SU-DHL-6 (cell line): ENCODE results near the gene PLCL1.

Source experiments
- EZH2phosphoT487 ChIP-seq: fragments of 200-600 bp; sonication (generic), shearing (Covaris generic); conservative IDR thresholded peaks from 2 replicates; pipeline ENCODE4 v1.6.1; 2018; ENCODE audit warnings: mild to moderate bottlenecking, antibody characterized with exemption, low read length, moderate library complexity, mixed read lengths
- TF ChIP-seq, protein P1 (sequence below): fragments of 200-600 bp; sonication (generic); IDR thresholded peaks from one replicate; pipeline ENCODE4 v1.5.1; 2017; ENCODE audit warnings: antibody characterized with exemption, mild to moderate bottlenecking, low read length, moderate library complexity; ENCODE audit not compliant: insufficient read depth, poor library complexity, severe bottlenecking

DNA sequence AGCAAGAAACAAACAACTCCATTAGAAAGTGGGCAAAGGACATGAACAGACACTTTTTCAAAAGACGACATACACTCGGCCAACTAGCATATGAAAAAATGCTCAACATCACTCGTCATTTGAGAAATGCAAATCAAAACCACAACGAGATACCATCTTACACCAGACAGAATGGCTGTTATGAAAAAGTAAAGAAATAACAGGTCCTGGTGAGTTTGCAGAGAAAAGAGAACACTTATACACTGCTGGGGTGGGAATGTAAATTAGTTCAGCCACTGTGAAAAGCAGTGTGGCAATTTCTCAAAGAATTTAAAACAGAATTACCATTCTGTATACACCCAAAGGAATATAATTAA, 130.5 kb downstream of the PLCL1 start:
- TF ChIP-seq, protein P1, sequence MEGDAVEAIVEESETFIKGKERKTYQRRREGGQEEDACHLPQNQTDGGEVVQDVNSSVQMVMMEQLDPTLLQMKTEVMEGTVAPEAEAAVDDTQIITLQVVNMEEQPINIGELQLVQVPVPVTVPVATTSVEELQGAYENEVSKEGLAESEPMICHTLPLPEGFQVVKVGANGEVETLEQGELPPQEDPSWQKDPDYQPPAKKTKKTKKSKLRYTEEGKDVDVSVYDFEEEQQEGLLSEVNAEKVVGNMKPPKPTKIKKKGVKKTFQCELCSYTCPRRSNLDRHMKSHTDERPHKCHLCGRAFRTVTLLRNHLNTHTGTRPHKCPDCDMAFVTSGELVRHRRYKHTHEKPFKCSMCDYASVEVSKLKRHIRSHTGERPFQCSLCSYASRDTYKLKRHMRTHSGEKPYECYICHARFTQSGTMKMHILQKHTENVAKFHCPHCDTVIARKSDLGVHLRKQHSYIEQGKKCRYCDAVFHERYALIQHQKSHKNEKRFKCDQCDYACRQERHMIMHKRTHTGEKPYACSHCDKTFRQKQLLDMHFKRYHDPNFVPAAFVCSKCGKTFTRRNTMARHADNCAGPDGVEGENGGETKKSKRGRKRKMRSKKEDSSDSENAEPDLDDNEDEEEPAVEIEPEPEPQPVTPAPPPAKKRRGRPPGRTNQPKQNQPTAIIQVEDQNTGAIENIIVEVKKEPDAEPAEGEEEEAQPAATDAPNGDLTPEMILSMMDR = no peak
- no peak for TF ChIP-seq EZH2phosphoT487
